Measurements from ENCODE around the gene MARCHF2.
"Not testable (repeated sequence)": the region's sequence is repeated elsewhere in the genome, so short reads cannot be mapped to it uniquely, and the experiment has no call there.

GRCh38 chr19:8386419-8386818 lies 26.7 kb upstream of the MARCHF2 start:
- TF ChIP-seq CTCF (conservative IDR thresholded peaks at IDR 0.05; ENCODE audit: low read depth, low read length); EZH2 (IDR thresholded peaks at IDR 0.05; ENCODE audit: low read length, unreplicated experiment): not testable (repeated sequence)

Data from PC-3 (cell line).